Upper lobe of right lung (tissue), 1 donor: Measurements from ENCODE around the gene TRIP10. TPM values are rescaled to one million over a fixed set of nuclear protein-coding genes. Genes with fewer than 3 reads are reported as not detected.
A peak's percentile ranks its signal among the peaks of the same experiment; 100 is the strongest.

Experiments used
- ATAC-seq: fragments of 200-7000 bp; cut with Tn5 transposase; one replicate; pipeline ENCODE4 v1.9.1; 2020; ENCODE audit warnings: mild to moderate bottlenecking, moderate library complexity
- DNase-seq: peaks from one replicate; pipeline ENCODE4 v3.0.0-alpha.2; 2020
- H3K27ac ChIP-seq: fragments of 200-600 bp; one replicate; pipeline ENCODE4 v1.8.0; 2022
- H3K27me3 ChIP-seq: fragments of 200-600 bp; one replicate; pipeline ENCODE4 v1.8.0; 2022; ENCODE audit warnings: mild to moderate bottlenecking
- H3K36me3 ChIP-seq: fragments of 200-600 bp; one replicate; pipeline ENCODE4 v1.8.0; 2022
- H3K4me1 ChIP-seq: fragments of 200-600 bp; one replicate; pipeline ENCODE4 v1.8.0; 2022
- H3K4me3 ChIP-seq: fragments of 200-600 bp; one replicate; pipeline ENCODE4 v1.8.0; 2022; ENCODE audit warnings: mild to moderate bottlenecking
- H3K9me3 ChIP-seq: fragments of 200-600 bp; one replicate; pipeline ENCODE4 v1.8.0; 2022
- CTCF ChIP-seq: fragments of 200-600 bp; IDR thresholded peaks from one replicate; pipeline ENCODE4 v1.8.0; 2022; ENCODE audit warnings: antibody characterized with exemption
- intact Hi-C: fragments of 100-400 bp; cut with DNase I; formaldehyde crosslinking; loops from one replicate; pipeline ENCODE4 v1.11.0; 2022
- total RNA-seq: library from RNA; stranded (reverse); fragmentation: NEBNext Ultra II Directional; extraction: Animal tissue kit (Norgen Biotek cat#: 25700); gene quantifications from one replicate; pipeline ENCODE4 v1.2.1, GENCODE V29; 2021
- donor health status: DM: no; HTN: yes; CAD: no; lungs with severe emphysema.

Gene TRIP10
- total RNA-seq, 1 donor from 2014 or later = 88.1 TPM

- peaks cover 15% of the 10 kb centered on the region for H3K4me1 ChIP-seq
- TF ChIP-seq CTCF = no peak
- DNase-seq (no peak), ATAC-seq (no peak)
- intact Hi-C loops = no loop called here
- no peak overlapping the region for H3K27ac ChIP-seq
- H3K9me3 ChIP-seq = no peaks in the 10 kb centered on the region
- H3K27me3 ChIP-seq = no peaks in the 10 kb centered on the region
- peaks cover 8% of the 10 kb centered on the region for H3K36me3 ChIP-seq
- no peak overlapping the region for H3K4me3 ChIP-seq
Observed at GRCh38 chr19:6717036-6717435, 22.4 kb upstream of the TRIP10 start.

GRCh38 chr19:6717441-6717971 lies 22.0 kb upstream of the TRIP10 start:
- intact Hi-C loops = no loop called here
- TF ChIP-seq CTCF = no peak
- DNase-seq = no peak
- H3K9me3 ChIP-seq = no peaks in the 10 kb centered on the region
- ATAC-seq = no peak
- H3K27me3 ChIP-seq = no peaks in the 10 kb centered on the region
- H3K4me1 ChIP-seq = peaks cover 20% of the 10 kb centered on the region
- no peak overlapping the region for H3K27ac ChIP-seq
- H3K4me3 ChIP-seq = no peak overlapping the region
- H3K36me3 ChIP-seq = peaks cover 8% of the 10 kb centered on the region

GRCh38 chr19:6718111-6718740 lies 21.3 kb upstream of the TRIP10 start:
- Histone ChIP-seq H3K4me1 (peaks cover 26% of the 10 kb centered on the region), H3K27me3 (no peaks in the 10 kb centered on the region), H3K9me3 (no peaks in the 10 kb centered on the region), H3K4me3 (no peak overlapping the region), H3K36me3 (peaks cover 8% of the 10 kb centered on the region), H3K27ac (no peak overlapping the region)
- ATAC-seq (no peak), DNase-seq (no peak)
- TF ChIP-seq CTCF = no peak
- intact Hi-C loops = no loop called here

GRCh38 chr19:6718741-6719539 lies 20.5 kb upstream of the TRIP10 start:
- Histone ChIP-seq H3K4me1 (peaks cover 32% of the 10 kb centered on the region), H3K27ac (no peak overlapping the region), H3K27me3 (no peaks in the 10 kb centered on the region), H3K4me3 (peak overlapping the region; percentile 49), H3K9me3 (no peaks in the 10 kb centered on the region), H3K36me3 (peaks cover 8% of the 10 kb centered on the region)
- TF ChIP-seq CTCF = no peak
- peak; percentile 88 for DNase-seq
- intact Hi-C loops = no loop called here
- ATAC-seq = peak; percentile 77

- DNase-seq (no peak), ATAC-seq (no peak)
- Histone ChIP-seq H3K36me3 (peaks cover 8% of the 10 kb centered on the region), H3K4me1 (peaks cover 32% of the 10 kb centered on the region), H3K9me3 (no peaks in the 10 kb centered on the region), H3K27ac (no peak overlapping the region), H3K4me3 (peak overlapping the region; percentile 49), H3K27me3 (no peaks in the 10 kb centered on the region)
- TF ChIP-seq CTCF = no peak
- intact Hi-C loops = no loop called here
Observed at GRCh38 chr19:6719540-6719861, 20.0 kb upstream of the TRIP10 start.
